8988T (cell line): ENCODE data around the gene BMP7.
A peak's percentile ranks its signal among the peaks of the same experiment; 100 is the strongest.

Experiments
- DNase-seq: peaks from one replicate; pipeline ENCODE4 v3.0.0; 2011

BMP7 gene

GRCh38 chr20:57224641-57225138, 41.8 kb downstream of the BMP7 start:
- DNase-seq, result no peak

- no peak for DNase-seq
These were observed 42.6 kb downstream of the BMP7 start for GRCh38 chr20:57223648-57224489.

DNA sequence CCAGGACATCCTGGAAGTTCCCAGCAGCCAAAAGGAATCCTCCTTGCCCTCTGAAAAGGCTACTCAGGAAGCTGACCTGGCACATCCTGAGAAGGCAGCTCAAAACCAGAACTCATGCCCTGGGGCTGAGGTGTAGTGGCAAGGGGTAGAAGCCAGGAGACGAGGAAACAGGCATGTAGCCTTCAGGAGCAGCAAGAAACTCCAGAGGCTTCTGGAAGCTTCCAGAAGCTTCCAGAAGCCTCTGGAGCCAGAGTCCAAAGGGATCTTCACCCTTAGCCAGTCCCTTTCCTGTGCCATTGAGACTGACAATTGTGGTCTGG, 43.9 kb downstream of the BMP7 start:
- no peak for DNase-seq

GRCh38 chr20:57221916-57222630, 44.4 kb downstream of the BMP7 start:
- no peak for DNase-seq

DNA sequence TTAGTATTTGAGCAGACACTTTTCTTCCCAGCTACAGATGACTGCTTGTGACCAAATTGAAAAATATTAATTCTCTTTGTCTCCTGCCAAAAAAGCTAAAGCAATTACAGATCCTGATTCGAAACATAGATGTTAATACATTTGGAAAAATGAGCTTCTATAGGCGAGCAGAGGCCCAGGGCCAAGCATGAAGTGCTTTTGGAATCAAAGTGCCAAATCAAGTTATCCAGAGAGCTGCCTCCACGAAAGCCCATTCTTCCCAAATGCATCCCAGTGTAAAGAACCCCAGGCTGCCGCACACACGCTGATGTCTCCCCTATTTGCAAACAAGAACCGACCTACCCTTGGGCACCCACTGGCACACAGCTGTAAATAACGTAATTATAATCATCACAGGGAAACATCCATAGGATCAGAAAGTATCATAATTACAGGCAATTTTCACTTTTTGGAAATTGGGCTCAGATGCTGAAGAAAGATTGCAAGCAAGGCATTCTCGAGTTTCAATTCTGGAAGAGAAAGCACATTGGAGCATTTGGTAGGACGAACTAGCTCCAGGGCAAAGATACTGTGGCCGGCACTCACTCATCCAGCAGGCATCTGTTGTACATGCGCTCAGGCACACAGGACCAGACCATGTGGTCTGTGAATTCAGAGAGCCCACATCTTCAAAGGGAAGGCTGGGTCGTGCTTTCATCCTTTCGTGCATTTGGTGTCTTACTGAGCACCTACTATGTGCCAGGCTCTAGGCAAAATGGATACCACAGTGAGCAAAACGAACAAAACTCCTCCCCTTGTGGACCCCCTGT, 45.9 kb downstream of the BMP7 start:
- DNase-seq, result no peak

DNA sequence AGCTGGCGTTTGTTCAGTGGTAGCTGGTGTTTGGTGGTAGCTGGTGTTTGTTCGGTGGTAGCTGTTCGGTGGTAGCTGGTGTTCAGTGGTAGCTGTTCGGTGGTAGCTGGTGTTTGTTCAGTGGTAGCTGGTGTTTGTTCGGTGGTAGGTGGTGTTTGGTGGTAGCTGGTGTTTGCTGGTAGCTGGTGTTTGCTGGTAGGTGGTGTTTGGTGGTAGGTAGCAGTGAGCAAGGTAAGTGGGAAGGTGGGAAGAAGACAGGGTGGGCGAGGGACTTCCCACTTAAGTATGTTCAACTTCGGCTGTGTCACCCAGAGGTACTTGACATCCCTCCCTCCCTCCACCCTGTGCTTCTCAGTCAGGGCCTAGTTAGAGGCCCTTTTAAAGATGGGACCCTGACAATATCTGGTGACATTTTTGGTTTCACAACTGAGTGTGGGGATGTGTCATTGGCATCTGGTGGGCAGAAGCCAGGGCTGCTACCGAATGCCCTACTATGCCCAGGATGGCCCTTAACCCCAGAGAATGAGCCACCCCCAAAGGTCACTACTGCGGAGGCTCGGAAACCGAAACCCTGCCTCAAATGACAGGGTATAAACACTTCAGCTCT, 47.3 kb downstream of the BMP7 start:
- no peak for DNase-seq

DNA sequence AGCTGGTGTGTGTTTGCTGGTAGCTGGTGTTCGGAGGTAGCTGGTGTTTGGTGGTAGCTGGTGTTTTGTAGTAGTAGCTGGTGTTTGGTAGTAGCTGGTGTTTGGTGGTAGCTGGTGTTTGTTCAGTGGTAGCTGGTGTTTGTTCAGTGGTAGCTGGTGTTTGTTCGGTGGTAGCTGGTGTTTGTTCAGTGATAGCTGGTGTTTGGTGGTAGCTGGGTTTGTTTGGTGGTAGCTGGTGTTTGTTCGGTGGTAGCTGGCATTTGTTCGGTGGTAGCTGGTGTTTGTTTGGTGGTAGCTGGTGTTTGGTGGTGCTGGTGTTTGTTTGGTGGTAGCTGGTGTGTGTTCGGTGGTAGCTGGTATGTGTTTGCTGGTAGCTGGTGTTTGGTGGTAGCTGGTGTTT, 48.0 kb downstream of the BMP7 start:
- DNase-seq, result no peak

DNA sequence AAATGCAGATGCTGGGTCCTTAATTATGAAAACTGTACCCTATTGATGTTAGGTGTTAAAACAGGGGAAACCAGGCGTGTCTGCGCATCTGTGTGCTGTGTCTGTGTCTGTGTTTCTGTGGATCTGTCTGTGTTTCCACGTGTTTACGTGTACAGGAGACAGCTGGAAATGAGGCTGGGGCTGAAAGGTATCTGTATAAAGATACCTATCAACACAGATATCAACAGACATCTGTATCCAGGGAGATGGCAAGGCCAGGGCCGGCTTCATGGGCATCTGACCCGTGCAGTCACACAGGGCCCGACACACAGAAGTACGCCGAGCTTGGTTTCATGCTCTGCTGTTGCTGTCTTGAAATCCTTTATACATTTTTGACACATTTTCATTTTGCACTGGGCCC, 48.6 kb downstream of the BMP7 start:
- DNase-seq, result no peak

GRCh38 chr20:57216669-57217068, 49.8 kb downstream of the BMP7 start:
- no peak for DNase-seq

DNA sequence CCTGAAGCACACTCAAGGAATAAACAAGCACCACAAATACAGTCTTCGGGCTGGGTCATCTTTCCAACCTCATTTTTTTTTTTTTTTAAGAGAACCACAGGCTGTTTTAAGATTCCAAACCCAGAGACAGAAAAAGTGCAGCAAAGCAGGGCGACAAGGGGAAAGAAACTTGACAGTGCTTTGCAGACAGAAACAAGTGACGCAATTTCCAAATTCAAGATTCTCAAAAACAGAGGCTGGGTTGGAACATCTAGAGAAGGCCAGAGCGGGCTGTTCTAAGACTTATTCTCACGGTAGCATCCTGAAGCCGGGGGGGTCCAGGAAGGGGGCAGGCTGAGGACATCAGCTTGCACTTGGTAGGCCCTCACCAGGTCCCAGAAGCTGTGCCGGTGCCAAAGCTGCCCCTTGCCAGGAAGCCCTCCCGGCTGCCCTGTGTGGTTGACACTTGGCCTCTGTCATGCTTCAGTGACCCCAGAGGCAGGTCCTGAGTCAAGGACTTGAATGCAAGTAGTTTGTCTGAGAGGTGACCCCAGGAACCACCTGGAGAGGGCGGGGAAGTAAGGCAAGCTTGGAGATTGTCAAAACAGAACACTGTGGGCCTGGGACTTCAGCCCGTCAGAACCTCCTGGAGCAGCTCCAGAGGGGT, 50.5 kb downstream of the BMP7 start:
- DNase-seq, result no peak

GRCh38 chr20:57215426-57215825, 51.0 kb downstream of the BMP7 start:
- DNase-seq, result no peak

GRCh38 chr20:57214948-57215347, 51.5 kb downstream of the BMP7 start:
- DNase-seq, result no peak

DNA sequence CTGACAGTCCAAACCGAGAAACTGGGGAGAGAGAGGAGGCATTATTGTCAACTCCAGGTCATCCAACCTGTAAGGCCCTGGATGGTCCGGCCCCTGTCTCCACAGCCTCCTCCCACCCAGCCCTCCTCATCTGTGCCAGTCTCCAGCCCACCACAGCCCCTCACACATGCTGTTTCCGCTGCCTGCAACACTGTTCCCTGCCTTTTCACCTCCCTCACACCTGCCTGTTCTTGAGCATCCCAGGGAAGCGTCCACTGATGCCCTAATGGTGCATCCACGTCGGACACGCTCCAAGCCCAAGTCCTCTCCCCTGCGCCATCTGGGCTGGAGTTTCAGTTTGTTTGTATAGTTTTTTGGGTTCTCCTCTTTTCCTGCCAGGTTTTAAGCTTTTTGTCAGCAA, 52.0 kb downstream of the BMP7 start:
- no peak for DNase-seq

GRCh38 chr20:57213924-57214323, 52.5 kb downstream of the BMP7 start:
- no peak for DNase-seq

DNA sequence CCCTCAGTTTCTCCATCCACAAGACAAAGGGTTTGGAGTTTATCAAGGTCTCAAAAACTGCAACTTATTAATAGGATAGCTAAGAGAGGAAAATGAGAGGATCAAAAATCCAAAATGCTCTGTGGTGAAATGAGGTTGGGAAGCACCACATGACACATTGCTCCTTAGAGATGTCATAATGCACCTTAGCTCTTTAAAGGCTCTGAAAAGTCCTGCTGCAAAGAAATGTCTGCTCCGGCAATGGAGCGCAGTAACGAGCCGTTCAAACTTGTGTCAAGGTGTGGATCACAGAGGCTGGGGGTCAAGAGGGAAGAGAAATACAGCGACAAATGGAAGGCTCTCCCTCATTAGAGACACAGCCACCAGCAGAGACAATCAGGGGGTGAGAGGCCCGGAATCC, 53.1 kb downstream of the BMP7 start:
- DNase-seq, result no peak

DNA sequence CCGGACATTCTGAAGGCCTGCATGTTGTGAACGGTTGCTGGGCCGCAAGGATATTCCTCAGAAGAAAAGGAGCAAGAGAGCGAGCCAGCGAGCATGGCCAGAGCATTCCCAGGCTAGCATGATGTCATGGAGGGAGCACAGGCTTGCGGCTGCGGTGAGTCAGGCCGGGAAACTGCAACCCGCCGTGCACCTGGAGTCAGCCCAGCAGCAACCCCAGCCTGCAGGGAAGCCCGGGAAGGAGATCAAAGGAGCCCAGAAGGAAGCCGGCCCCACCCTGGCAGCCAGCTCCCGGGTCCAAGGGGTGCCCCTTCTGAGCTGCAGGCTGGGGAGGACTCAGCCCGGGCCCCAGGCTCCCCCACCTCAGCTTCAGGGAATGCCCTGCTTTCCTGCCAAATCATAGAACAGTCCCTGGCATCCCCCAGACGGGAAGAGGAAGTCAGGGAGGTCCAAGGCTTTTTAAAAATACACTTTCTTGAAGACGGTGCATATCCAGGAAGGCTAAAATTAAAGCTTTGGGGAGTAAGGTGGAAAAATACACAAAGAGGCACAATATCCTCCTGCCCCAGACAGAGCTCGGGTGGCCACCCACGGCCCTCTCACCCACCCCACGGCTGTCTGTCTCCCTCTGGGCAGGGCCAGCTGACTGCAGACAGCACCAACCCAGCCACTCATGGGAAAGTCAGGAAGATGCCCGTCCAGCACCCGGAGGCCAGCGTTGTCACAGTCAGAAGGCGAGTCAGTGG, 53.7 kb downstream of the BMP7 start:
- DNase-seq, result peak; percentile 98

GRCh38 chr20:57211908-57212533, 54.4 kb downstream of the BMP7 start:
- no peak for DNase-seq

DNA sequence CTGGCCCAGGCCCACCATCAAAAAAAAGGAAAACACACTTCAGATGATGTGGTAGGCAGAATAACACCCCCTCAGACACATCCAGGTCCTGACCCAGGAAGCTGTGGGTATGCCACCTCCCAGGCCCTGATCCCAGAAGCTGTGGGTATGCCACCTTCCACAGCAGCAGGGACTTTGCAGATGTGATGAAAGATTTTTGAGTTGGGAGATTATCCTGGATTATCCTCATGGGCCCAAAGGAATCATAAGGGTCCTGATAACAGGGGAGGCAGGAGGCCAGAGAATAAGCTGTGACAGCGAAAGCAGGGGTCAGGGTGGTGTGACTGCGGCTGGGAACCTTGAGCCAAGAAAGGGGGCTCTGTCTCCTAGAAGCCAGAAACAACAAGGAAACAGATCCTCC, 55.0 kb downstream of the BMP7 start:
- no peak for DNase-seq

- DNase-seq, result no peak
These were observed 55.5 kb downstream of the BMP7 start for GRCh38 chr20:57210911-57211280.

GRCh38 chr20:57210054-57210910, 56.2 kb downstream of the BMP7 start:
- DNase-seq, result no peak
